Skin epidermis (tissue), 12 donors: ENCODE data around the gene FDXACB1.
"Not testable (repeated sequence)": the region's sequence is repeated elsewhere in the genome, so short reads cannot be mapped to it uniquely, and the experiment has no call there.

Experiments
- H3K27ac ChIP-seq, 21 experiments: fragments of 200-600 bp; sonication (generic) in 11 of 21; one replicate each; pipeline ENCODE4 v1.5.0; 2020; ENCODE audit warnings: mild to moderate bottlenecking in 3 of 21, inconsistent platforms in 2 of 21, moderate library complexity in 2 of 21
- H3K4me3 ChIP-seq, 7 experiments: fragments of 200-600 bp; sonication (generic) in 2 of 7; one replicate each; pipeline ENCODE4 v1.5.0; 2020; ENCODE audit warnings: inconsistent platforms in 2 of 7, mild to moderate bottlenecking in 2 of 7, moderate library complexity in 1 of 7

The FDXACB1 gene

GRCh38 chr11:111910676-111911562 lies 32.0 kb upstream of the FDXACB1 start:
- peak overlapping the region in 18 of 21 experiments; percentile 13 to 92 (median 77) for H3K27ac ChIP-seq
- H3K4me3 ChIP-seq, result peak overlapping the region in 6 of 7 experiments; percentile 2 to 43 (median 18)

GRCh38 chr11:111909378-111909777 lies 30.4 kb upstream of the FDXACB1 start:
- H3K27ac ChIP-seq, result peak overlapping the region in 7 of 21 experiments; percentile 17 to 91 (median 77)
- peak overlapping the region in 1 of 7 experiments; percentile 43 for H3K4me3 ChIP-seq

GRCh38 chr11:111908639-111909305 lies 29.8 kb upstream of the FDXACB1 start:
- Histone ChIP-seq H3K4me3 (peak overlapping the region in 1 of 7 experiments; percentile 43), H3K27ac (peak overlapping the region in 2 of 21 experiments; percentile 17)

- H3K4me3 ChIP-seq, result no peak overlapping the region
- no peak overlapping the region for H3K27ac ChIP-seq
Measured at GRCh38 chr11:111906680-111907079, 27.7 kb upstream of the FDXACB1 start.

- Histone ChIP-seq H3K4me3 (no peak overlapping the region), H3K27ac (no peak overlapping the region)
Measured at GRCh38 chr11:111905411-111905810, 26.4 kb upstream of the FDXACB1 start.

GRCh38 chr11:111886844-111887243 lies 7.9 kb upstream of the FDXACB1 start:
- no peak overlapping the region for H3K4me3 ChIP-seq
- H3K27ac ChIP-seq, result no peak overlapping the region

GRCh38 chr11:111886032-111886431 lies 7.1 kb upstream of the FDXACB1 start:
- H3K27ac ChIP-seq, result no peak overlapping the region
- H3K4me3 ChIP-seq, result no peak overlapping the region

- H3K27ac ChIP-seq, H3K4me3 ChIP-seq: not testable (repeated sequence)
Measured at GRCh38 chr11:111885053-111885452, 6.1 kb upstream of the FDXACB1 start.

GRCh38 chr11:111882202-111882601 lies 3.2 kb upstream of the FDXACB1 start:
- no peak overlapping the region for H3K4me3 ChIP-seq
- no peak overlapping the region for H3K27ac ChIP-seq

GRCh38 chr11:111879637-111879960 lies 634 bp upstream of the FDXACB1 start:
- H3K27ac ChIP-seq, result peak overlapping the region in 20 of 21 experiments; percentile 76 to 97 (median 90)
- H3K4me3 ChIP-seq, result peak overlapping the region; percentile 49 to 68 (median 57)

- Histone ChIP-seq H3K27ac (peak overlapping the region; percentile 71 to 97 (median 90)), H3K4me3 (peak overlapping the region; percentile 49 to 68 (median 57))
Measured at GRCh38 chr11:111878385-111878848, 548 bp downstream of the FDXACB1 start.

GRCh38 chr11:111871693-111872161 lies 7.2 kb downstream of the FDXACB1 start:
- peak overlapping the region in 20 of 21 experiments; percentile 71 to 96 (median 90) for H3K27ac ChIP-seq
- peak overlapping the region; percentile 54 to 99 (median 88) for H3K4me3 ChIP-seq

- Histone ChIP-seq H3K4me3 (peak within 1 kb of the TSS; percentile 54 to 99 (median 88)), H3K27ac (peak within 1 kb of the TSS; percentile 17 to 96 (median 90))
Measured at GRCh38 chr11:111870886-111871692, 7.9 kb downstream of the FDXACB1 start, which contains the start of gene ALG9. Gene ALG9 (minus strand): TSS chr11:111871581. CDS start chr11:111871482, 99 bp downstream.

- H3K27ac ChIP-seq, result peak overlapping the region in 17 of 21 experiments; percentile 71 to 96 (median 91)
- peak overlapping the region; percentile 54 to 99 (median 88) for H3K4me3 ChIP-seq
Measured at GRCh38 chr11:111870522-111870885, 8.5 kb downstream of the FDXACB1 start.

GRCh38 chr11:111870113-111870512 lies 8.9 kb downstream of the FDXACB1 start:
- peak overlapping the region in 8 of 21 experiments; percentile 84 to 95 (median 91) for H3K27ac ChIP-seq
- H3K4me3 ChIP-seq, result no peak overlapping the region

GRCh38 chr11:111860257-111860656 lies 18.7 kb downstream of the FDXACB1 start:
- no peak overlapping the region for H3K27ac ChIP-seq
- H3K4me3 ChIP-seq, result no peak overlapping the region

- H3K4me3 ChIP-seq, result no peak overlapping the region
Measured at GRCh38 chr11:111855506-111855905, 23.5 kb downstream of the FDXACB1 start.

GRCh38 chr11:111852103-111852502 lies 26.9 kb downstream of the FDXACB1 start:
- H3K4me3 ChIP-seq, result no peak overlapping the region
- H3K27ac ChIP-seq, result no peak overlapping the region

More at GRCh38 chr11:111855506-111855905, 23.5 kb downstream of the FDXACB1 start:
- H3K27ac ChIP-seq, result no peak overlapping the region

- no peak overlapping the region for H3K27ac ChIP-seq
- H3K4me3 ChIP-seq, result no peak overlapping the region
Measured at GRCh38 chr11:111851636-111852035, 27.3 kb downstream of the FDXACB1 start.
